Measurements from ENCODE around the gene TTC23. TPM values are rescaled to one million over a fixed set of nuclear protein-coding genes. Genes with fewer than 3 reads are reported as not detected.
A peak's percentile ranks its signal among the peaks of the same experiment; 100 is the strongest.

Gene TTC23
- total and polyA plus RNA-seq, 2 donors (not counting 3 experiments of a cell fraction or from before 2014, with no cell fraction given), result 4.1 to 27.3 TPM

DNA sequence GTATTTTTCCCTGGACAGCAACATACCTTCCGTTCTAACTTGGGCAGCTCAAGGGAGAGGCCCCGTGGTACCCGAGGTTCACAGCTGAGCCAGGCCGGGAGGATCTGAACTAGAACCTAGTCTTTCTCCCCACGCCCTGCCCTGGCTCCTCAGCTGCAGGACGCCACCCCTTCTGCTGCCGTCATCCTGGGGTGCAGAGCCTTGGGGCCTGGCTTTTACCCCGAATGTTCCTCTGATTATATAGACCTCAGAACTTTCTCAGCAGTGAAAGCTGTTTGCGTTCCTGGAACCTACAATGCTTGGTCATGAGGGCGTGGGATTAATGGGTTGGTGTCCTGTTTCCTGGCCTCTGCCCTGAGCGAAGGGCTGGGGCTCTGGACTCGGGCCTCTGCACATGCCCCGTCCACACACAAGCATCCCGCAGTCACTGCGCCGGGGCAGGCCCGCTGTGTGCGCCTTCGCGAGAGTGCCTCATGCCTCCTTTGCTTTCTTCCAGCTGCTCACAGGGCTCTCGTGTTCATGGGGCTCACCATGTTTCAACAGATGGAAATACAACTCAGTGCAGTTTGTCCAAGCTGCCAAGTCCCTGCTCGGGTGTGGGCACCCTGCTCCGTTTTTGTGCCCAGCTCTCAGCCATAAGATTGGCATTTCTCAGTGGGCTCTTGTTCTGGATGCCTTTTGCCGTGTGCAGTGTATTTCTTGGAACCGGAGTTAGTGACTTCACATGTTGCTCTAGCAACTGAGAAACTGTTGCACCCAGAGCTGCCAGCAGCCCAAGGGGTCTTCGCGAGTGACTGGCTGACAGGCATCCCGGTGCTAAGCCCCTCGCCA, 124.1 kb downstream of the TTC23 start:
- DNase-seq (ENCODE audit: low read depth, low spot score) (peak; percentile 40), FAIRE-seq (no peak)
- Histone ChIP-seq H3K36me3 (ENCODE audit: control insufficient read depth in 2 of 2, extremely low read depth in 1 of 2, insufficient read depth in 2 of 2, low read length in 2 of 2) (no peaks in the 10 kb centered on the region), H3K4me2 (ENCODE audit: insufficient read depth, low read length) (no peak overlapping the region), H3K27ac (ENCODE audit: insufficient read depth, low read depth, low read length) (peak overlapping the region; percentile 88), H3K4me3 (replicated peaks in 1 of 3; ENCODE audit: insufficient read depth in 1 of 3, low read depth in 1 of 3, low read length in 3 of 3) (no peak overlapping the region), H3K9me1 (replicated peaks; ENCODE audit: control insufficient read depth, extremely low read depth, insufficient read depth, low read length) (no peaks in the 10 kb centered on the region), H2AFZ (ENCODE audit: low read depth, low read length) (peak overlapping the region; percentile 39), H3K27me3 (ENCODE audit: control insufficient read depth in 2 of 2, insufficient read depth in 2 of 2, low read length in 2 of 2) (no peaks in the 10 kb centered on the region), H3K9ac (replicated peaks; ENCODE audit: extremely low read depth, insufficient read depth, low read length) (no peak overlapping the region), H4K20me1 (replicated peaks; ENCODE audit: control insufficient read depth, extremely low read depth, insufficient read depth, low read length) (no peaks in the 10 kb centered on the region), H3K9me3 (replicated peaks; ENCODE audit: control insufficient read depth, insufficient read depth, low read length) (no peaks in the 10 kb centered on the region), H3K79me2 (ENCODE audit: control insufficient read depth, insufficient read depth, low read length) (no peaks in the 10 kb centered on the region), H3K4me1 (ENCODE audit: control insufficient read depth, extremely low read depth, insufficient read depth, low read length) (peaks cover 38% of the 10 kb centered on the region)
- intact Hi-C loops (cut with micrococcal nuclease) (no loop called here), dilution Hi-C loops (cut with MboI; ENCODE audit: extremely low pct_ligation_motif_present, low sequenced_read_pairs) (no loop called here)
- CTCF ChIA-PET, result interaction anchor here (1.8 to 2.1 kb wide), 3 partner anchors 10 to 579 kb away, joined by 4 to 9 read pairs (median 9); partner anchors contain the start of gene SYNM
- TF ChIP-seq, protein P1, sequence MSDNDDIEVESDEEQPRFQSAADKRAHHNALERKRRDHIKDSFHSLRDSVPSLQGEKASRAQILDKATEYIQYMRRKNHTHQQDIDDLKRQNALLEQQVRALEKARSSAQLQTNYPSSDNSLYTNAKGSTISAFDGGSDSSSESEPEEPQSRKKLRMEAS (IDR thresholded peaks at IDR 0.05; ENCODE audit: insufficient read depth, insufficient read length), result no peak
- TF ChIP-seq GATA2 (IDR thresholded peaks at IDR 0.05; ENCODE audit: insufficient read depth, insufficient read length, low read depth, low read length) (no peak), FOS (IDR thresholded peaks at IDR 0.05; ENCODE audit: borderline replicate concordance, insufficient read depth, low read length) (no peak)
- no TSS peak for BruUV-seq (replicated peaks)
- POLR2A ChIA-PET, result no interaction called here

DNA sequence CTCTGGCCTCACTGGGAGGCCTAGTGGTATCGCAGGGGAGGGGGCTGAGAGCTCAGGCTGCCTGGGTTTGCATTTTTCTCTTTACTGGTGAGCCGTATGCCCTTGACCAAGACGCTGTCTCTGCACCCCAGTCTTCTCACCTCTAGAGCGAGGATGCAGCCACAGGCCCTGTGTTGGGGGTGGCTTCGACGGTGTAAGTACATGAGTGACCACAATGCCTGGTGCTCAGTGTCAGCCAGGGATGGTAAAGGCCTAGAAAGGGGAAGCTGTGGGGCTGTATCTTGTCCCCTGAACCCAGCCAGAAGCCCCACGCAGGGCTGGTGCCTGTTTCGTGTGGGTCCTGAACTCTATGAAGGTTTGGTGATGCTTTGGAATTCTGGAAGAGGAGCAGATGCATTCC, 124.7 kb downstream of the TTC23 start:
- H3K36me3 ChIP-seq (ENCODE audit: control insufficient read depth in 2 of 2, extremely low read depth in 1 of 2, insufficient read depth in 2 of 2, low read length in 2 of 2), result no peaks in the 10 kb centered on the region
- dilution Hi-C loops (cut with MboI; ENCODE audit: extremely low pct_ligation_motif_present, low sequenced_read_pairs) (no loop called here), intact Hi-C loops (cut with micrococcal nuclease) (loop anchor here (1.0 to 5.0 kb wide), 4 partner anchors 11 to 443 kb away; partner anchors contain the start of genes LRRC28 and MEF2A)
- H4K20me1 ChIP-seq (replicated peaks; ENCODE audit: control insufficient read depth, extremely low read depth, insufficient read depth, low read length), result no peaks in the 10 kb centered on the region
- no peak overlapping the region for H3K9ac ChIP-seq (replicated peaks; ENCODE audit: extremely low read depth, insufficient read depth, low read length)
- no peak overlapping the region for H3K4me3 ChIP-seq (replicated peaks in 1 of 3; ENCODE audit: insufficient read depth in 1 of 3, low read depth in 1 of 3, low read length in 3 of 3)
- ChIA-PET CTCF (interaction anchor here (0.9 to 2.2 kb wide), 7 partner anchors 10 to 580 kb away, joined by 3 to 14 read pairs (median 9); partner anchors contain the start of gene SYNM), POLR2A (interaction anchor here (1.5 kb wide), 1 partner anchor 19 kb away, joined by 4 read pairs; no protein-coding TSS in a partner anchor)
- BruUV-seq (replicated peaks), result no TSS peak
- peak overlapping the region; percentile 13 for H3K4me2 ChIP-seq (ENCODE audit: insufficient read depth, low read length)
- no peaks in the 10 kb centered on the region for H3K9me3 ChIP-seq (replicated peaks; ENCODE audit: control insufficient read depth, insufficient read depth, low read length)
- FAIRE-seq (peak; percentile 38), DNase-seq (ENCODE audit: low read depth, low spot score) (no peak)
- H2AFZ ChIP-seq (ENCODE audit: low read depth, low read length), result peak overlapping the region; percentile 39
- TF ChIP-seq JUN (IDR thresholded peaks at IDR 0.05; ENCODE audit: borderline replicate concordance, insufficient read depth, insufficient read length, low read depth) (no peak), EZH2 (IDR thresholded peaks at IDR 0.05; ENCODE audit: borderline replicate concordance, low read depth, low read length, severe bottlenecking) (no peak), MYC (IDR thresholded peaks at IDR 0.05; ENCODE audit: low read depth, low read length) (no peak), POLR2A (IDR thresholded peaks at IDR 0.05; ENCODE audit: low read depth, low read length) (no peak), FOS (IDR thresholded peaks at IDR 0.05; ENCODE audit: borderline replicate concordance, insufficient read depth, low read length) (no peak), POLR2AphosphoS5 (IDR thresholded peaks at IDR 0.05; ENCODE audit: insufficient read depth, low read depth, low read length) (no peak)
- TF ChIP-seq, protein P1 (IDR thresholded peaks at IDR 0.05; ENCODE audit: insufficient read depth, insufficient read length), result no peak
- H3K4me1 ChIP-seq (ENCODE audit: control insufficient read depth, extremely low read depth, insufficient read depth, low read length), result peaks cover 32% of the 10 kb centered on the region
- H3K27ac ChIP-seq (ENCODE audit: insufficient read depth, low read depth, low read length), result peak overlapping the region; percentile 88
- H3K79me2 ChIP-seq (ENCODE audit: control insufficient read depth, insufficient read depth, low read length), result no peaks in the 10 kb centered on the region
- no peaks in the 10 kb centered on the region for H3K27me3 ChIP-seq (ENCODE audit: control insufficient read depth in 2 of 2, insufficient read depth in 2 of 2, low read length in 2 of 2)
- no peaks in the 10 kb centered on the region for H3K9me1 ChIP-seq (replicated peaks; ENCODE audit: control insufficient read depth, extremely low read depth, insufficient read depth, low read length)

Measured in endothelial cell of umbilical vein (primary cell).